Superior temporal gyrus (tissue), 1 donor: ENCODE results near the gene RACGAP1.
"Not testable (repeated sequence)": the region's sequence is repeated elsewhere in the genome, so short reads cannot be mapped to it uniquely, and the experiment has no call there.

Experiments
- DNase-seq: peaks from one replicate; pipeline ENCODE4 v3.0.0-alpha.2; 2016; ENCODE audit errors: extremely low spot score

Gene RACGAP1

DNA sequence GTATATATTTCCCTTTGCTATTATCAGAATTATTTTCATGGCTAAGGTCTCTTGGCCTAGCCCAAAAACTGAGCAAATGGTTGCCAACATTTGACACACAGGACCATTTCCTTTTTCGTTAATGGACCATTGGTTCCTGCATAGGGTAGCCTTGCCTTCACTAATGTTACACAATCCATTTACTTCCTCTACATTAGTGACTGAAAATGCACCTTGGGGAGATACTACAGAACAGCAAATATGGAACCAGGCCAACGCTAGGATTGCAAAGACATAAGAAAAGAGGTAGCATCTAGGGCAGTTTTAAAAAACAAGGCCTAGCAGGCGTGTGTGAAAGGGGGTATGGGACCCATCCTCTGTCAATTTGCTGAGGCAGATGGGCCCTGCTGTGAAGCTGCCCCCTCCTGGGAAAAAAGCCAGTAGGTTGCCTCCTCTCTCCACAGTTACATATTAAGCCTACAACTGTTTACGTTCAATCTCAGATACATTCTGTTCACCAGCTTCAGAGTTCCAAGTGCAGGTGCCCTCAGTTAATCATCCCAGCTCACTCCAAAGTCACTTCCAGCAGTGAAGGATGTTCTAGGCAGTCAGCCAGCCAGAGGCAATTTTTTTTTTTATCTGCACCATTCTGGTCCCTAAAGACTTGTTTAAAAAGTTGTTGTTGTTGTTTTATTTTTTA lies 37.5 kb downstream of the RACGAP1 start:
- no peak for DNase-seq

DNA sequence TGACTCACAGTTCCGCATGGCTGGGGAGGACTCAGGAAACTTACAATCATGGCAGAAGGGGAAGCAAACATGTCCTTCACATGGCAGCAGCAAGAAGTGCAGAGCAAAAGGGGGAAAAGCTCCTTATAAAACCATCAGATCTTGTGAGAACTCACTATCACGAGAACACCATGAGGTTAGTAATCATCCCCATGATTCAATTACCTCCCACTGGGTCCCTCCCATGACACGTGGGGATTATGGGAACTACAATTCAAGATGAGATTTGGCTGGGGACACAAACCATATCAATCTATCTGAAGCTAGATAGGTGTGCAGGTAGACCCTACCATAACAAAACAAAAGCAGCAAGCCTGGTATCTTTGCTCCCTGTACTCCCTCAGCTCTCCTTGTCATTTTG lies 38.8 kb downstream of the RACGAP1 start:
- DNase-seq = not testable (repeated sequence)

DNA sequence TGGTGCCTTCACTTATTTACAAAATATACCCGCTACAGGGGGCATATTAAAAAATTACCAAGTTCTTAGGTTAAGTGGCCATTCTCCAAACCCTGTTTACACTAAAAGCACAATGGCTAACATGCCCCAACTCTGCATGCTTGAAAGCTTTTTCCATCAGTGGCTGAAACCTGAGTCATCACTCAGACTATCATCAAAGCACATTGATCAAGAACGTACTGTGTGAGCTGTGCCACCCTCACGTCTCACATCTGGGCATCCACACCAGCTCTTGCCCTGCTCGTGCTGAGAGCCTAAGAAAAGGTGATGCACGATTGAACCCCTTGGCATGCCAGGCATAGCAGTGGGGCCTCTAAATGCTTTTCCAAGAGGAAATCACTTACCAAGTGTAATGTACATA lies 39.3 kb downstream of the RACGAP1 start:
- no peak for DNase-seq

DNA sequence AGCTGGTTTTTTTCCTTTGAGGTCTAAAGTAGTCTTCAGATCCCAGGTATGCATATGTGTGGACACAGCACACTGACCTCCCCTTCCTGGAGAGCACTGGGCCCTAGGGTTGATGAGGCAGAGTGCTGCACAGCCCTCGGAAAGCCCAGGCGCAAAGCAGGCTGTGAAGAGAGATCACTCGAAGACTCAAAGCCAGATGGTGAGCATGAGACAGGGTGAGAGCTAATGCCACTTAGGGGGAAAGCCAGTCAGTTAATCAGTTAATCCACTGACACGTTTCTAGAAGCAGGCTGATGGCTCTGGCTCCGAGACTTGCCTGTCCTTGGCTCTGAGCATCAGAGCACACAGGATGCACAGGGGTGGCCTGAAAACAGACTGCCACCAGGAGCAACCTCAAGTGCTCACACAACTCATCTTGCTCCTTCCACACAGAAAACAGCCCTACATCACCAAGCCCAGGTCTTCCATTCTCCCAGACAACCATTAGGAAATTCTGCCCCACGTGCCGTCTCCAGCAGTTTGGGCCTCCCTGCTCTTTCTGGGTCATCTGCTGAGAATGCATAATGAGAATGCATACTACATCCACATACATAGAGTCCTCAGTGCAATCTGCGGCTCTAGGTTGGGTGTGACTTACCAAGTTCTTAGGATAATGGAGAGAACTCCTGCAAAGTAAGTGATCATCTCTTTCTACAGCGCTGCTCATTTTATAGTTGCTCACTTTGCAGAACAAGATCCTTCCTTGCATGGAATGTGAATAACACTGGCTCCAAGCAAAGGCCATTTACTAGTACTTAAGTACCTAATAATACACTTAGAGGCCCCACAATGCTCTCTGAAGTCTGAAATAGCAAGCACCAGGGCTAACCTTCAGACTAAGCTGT lies 40.6 kb downstream of the RACGAP1 start:
- DNase-seq = no peak

DNA sequence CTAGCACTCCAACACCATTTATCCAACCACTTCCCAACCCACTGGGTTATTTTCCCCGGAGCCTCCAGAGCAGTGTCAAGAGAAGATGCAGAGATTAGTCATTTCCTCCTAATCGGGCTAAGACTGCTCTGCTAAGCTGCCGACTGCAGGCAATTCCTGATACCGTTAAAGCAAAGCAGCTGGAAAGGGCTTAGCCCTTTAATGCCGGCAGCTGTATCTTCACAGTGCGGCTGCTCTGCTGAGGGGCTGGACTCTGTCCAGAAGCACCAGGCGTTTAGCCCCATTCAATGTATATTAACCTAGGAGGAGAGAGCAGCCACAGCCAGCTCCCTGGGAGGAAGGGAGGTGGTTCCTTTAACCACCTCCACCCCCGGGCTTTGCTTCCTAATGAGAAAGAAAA lies 41.4 kb downstream of the RACGAP1 start:
- no peak for DNase-seq

DNA sequence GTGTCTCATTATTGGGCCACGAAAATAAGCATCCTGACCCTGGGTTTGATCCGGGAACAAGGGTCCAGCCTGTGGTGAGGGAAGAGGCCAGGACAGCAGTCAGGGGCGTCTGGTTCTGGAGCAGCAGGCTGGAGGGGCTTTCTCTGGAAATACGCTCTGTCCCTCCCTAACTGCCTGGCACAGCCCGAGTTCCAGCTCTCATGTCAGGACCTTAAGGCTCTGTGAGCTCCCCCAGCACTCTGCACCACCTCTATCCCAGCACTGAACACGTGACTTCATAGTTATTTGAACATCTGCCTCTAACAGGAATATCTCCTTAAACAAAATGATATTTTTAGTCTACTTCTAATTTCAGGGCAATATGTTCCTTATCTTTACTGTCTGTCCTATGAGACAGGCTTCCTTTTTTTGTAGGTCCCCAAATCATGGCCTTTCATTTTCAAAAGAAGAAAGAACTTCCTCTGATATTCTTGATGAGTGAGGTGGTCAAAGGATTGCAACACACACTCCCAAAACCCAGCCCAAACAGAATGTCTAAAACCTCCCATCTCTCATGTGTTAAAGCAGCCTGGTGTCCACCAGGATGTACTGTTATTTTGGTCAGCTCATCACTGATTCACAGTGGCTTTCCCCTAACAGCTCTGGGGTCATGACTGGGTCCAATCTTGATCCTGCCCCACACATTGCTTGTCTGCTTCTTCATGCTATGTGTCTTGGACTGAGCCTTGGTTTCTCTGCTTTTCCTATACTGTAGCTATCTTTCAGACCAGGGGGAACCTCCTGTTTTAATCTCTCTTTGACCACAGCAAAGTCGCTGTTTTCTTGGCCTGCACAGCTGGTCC lies 42.8 kb downstream of the RACGAP1 start:
- no peak for DNase-seq

DNA sequence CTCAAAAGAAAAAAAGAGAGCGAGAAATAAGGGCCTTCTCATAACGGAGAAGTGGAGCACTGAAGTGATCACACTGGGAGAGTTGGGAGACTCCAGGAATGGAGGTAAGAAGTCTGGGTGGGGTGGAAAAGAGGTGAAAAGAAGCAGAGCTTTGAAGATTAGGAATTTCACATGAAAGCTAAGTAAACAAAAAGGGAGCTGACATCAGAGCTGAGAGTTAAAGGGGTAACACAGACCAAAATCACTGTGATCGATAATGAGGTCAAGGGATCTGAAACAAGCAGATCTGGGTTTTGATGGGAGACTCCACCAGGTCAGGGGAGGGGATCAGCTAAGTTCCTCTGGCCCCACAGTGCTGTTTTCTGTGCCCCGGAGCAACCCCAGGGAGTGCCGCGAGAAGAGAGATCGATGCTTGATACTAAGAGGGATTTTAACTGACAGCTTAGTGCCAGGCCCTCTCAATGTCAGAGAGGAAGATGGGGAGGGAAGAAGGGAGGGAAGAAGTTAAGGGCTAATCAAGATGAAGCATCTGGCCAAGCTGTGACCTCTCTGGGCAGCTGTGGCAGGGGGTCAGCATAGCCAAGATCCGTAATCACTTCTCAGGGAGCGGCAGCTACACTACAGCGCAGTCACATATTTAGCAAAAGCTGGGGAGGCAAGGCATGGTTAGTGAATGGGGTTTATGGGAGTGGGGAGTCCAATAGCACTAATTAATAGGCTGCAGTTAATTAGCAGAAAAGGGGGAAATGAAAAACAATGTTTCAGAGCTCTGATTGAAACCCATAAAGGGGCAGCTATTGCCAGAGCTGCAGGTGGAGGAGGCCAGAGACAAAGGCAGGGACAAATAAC lies 44.6 kb downstream of the RACGAP1 start:
- no peak for DNase-seq

DNA sequence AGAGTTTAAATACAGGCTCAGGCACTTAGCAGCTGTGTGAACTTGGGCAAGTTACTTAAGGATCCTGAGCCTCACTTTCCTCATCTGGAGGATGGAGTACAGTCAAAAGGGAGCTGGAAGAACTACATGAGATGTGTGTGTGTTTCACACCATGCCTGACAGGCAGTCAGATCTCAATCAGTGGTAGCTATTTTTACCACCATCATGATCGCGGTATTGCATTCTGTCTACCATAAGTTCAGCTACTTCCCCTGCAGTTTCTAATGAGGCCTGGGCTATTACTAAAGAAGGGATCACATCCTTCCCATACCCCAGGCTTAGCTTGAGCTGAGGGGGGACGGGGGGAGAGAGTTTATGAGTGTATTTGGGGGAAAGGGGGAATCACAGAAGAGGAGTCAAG lies 45.5 kb downstream of the RACGAP1 start:
- DNase-seq = no peak

DNA sequence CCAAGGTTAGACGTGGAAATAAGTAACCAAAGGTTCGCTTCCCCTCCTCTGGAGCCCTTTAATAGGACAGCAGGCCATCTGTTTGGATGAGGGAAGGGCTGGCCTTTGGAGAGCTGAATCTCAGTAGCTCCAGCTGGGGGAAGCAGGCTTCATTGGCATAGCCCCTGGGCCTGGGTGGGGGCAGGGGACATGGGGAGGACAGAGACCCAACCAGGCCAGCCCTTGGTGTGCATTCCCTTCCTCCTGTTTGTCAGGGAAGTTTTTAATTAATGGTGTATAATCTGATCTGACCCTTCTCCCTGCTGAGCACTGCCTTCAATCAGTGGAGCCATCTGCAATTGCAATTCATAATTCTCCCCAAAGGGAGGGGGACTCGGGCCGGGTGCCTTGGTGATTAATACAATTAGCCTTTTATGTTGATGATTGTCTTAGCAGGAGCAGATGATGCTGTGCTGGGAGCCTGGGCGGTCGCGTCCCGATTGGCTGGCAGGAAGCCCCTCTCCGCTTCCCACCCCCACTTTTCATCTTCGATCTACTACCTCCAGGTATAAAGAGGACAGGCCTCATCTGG lies 46.2 kb downstream of the RACGAP1 start:
- DNase-seq = peak; percentile 89

- DNase-seq = no peak
These were observed 47.2 kb downstream of the RACGAP1 start for GRCh38 chr12:49978125-49978524.

GRCh38 chr12:49976557-49976956 lies 48.7 kb downstream of the RACGAP1 start:
- DNase-seq = no peak

- no peak for DNase-seq
These were observed 50.0 kb downstream of the RACGAP1 start for GRCh38 chr12:49975318-49975761.

GRCh38 chr12:49974677-49975317 lies 50.5 kb downstream of the RACGAP1 start:
- DNase-seq = peak; percentile 47

- peak; percentile 90 for DNase-seq
These were observed 51.0 kb downstream of the RACGAP1 start for GRCh38 chr12:49974231-49974675.

- DNase-seq = no peak
These were observed 51.9 kb downstream of the RACGAP1 start for GRCh38 chr12:49973361-49973830.

GRCh38 chr12:49972641-49973360 lies 52.5 kb downstream of the RACGAP1 start, which contains the start of gene AQP6:
Gene AQP6 (plus strand): TSS chr12:49972947. CDS start chr12:49973174, 227 bp downstream.
- no peak for DNase-seq

DNA sequence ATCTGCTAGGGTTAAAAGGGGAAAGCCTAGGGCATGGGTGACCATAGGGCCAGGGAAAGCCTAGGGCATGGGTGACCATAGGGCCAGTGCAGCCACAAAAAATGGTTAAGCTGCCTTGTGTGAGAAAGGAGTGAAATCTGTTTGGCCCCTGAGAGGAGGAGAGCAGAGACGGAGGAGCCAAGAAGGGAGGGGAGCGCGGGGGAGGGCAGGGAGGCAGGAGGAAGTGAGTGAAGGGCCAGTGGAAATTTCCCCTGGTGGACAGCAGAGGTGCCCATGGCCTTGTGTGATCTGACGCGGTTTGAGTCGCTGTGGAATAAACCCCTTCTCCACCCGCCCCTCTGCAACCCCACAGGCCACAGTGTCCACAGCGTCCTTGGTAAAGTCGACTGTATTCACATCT lies 53.2 kb downstream of the RACGAP1 start:
- no peak for DNase-seq

GRCh38 chr12:49971141-49971540 lies 54.2 kb downstream of the RACGAP1 start:
- no peak for DNase-seq

DNA sequence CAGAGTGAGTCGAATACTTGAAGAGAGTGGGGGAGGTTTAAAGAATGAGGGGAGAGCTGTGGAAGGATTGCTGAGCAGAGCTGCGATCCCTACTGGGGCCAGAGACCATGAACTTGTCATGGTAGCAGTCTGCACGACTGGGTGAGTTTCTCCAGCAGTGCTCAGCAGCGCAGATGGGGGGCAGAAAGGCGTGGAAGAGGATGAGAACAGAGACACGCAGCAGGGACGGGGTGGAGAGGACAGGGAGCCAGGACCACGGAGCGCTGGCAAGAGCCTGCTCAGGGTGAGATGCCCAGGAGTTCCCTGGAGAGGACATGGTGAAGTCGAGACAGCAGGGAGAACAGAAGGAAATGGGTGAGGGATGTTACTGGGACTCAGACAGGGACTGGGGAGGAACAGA lies 54.6 kb downstream of the RACGAP1 start:
- no peak for DNase-seq
